Stimulated activated CD8-positive, alpha-beta memory T cell treated with anti-CD3 and anti-CD28 coated beads, Interleukin-7, amount 100 ng/mL, for 24 hours (primary cell): Measurements from ENCODE around the gene SPANXD.
"Not testable (repeated sequence)": the region's sequence is repeated elsewhere in the genome, so short reads cannot be mapped to it uniquely, and the experiment has no call there.

Source experiments
- DNase-seq: peaks from one replicate; pipeline ENCODE4 v3.0.0-alpha.2; 2020; ENCODE audit warnings: low read depth

The SPANXD gene

DNA sequence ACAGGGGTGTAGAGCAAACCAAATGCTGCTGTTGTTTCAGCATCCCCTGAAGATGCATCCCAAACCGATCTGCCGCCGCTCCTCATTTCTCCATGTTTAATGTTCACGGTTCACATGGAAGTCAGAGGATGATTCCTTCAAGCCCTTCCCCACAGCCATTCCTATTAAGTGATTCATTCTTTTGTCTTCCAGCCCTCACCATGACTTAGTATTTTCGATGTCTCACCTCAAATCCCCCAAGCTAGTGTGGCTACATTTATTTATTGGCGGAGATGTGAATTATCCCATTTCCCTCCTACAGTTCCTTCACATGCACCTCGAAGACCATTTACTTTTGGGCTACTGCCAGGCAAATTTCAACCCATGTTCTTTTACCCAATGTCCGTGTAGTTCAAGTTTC lies at the start of gene SPANXD:
Gene SPANXD (minus strand): TSS at position 101 of the 400 bp plus-strand sequence. CDS start 334 bp downstream, outside the sequence.
- not testable (repeated sequence) for DNase-seq

GRCh38 chrX:141742666-141743065 lies 44.1 kb upstream of the SPANXD start:
- DNase-seq: no peak

GRCh38 chrX:141736656-141737055 lies 38.1 kb upstream of the SPANXD start:
- DNase-seq: no peak

- no peak for DNase-seq
These were observed 34.8 kb upstream of the SPANXD start for GRCh38 chrX:141733371-141733770.

- DNase-seq: no peak
These were observed 33.5 kb upstream of the SPANXD start for GRCh38 chrX:141732031-141732430.

DNA sequence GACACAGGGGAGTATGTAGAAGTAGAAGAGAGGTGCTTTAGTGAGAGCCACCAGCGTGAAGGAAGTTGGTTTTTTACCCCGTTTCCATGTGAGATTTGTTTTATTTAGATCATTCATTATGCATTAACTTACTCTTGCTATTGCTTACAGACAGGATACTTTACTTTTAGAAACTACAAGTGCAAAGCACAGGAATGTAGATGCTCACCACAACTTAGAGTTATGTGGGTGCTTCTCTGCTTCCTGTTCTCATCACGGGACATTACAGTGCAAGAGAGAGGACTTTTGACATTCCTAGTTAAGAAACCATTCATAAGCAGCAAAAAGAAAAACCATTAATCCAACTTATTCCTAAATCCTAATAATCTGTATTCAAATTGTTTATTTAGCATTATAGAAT lies 25.6 kb upstream of the SPANXD start:
- no peak for DNase-seq

- no peak for DNase-seq
These were observed 16.1 kb upstream of the SPANXD start for GRCh38 chrX:141714680-141715079.

DNA sequence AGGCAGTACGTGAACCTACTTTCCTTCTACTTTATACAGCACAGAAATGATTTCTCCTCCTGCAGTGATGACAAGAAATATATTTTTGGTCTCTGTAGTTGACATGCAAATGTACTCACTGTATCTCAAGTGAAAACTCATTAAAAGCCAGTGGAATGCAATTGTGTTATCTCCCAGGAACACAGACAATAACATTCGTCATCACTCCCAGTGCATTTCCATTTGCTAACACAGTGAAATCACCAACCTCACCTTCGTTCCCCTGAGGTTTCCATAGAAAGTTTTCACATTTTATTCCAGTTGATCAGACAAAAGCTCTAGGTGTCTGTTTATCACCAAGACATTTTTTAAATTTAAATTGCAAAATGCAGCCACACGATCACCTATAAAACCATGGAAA lies 2.5 kb upstream of the SPANXD start:
- no peak for DNase-seq

DNA sequence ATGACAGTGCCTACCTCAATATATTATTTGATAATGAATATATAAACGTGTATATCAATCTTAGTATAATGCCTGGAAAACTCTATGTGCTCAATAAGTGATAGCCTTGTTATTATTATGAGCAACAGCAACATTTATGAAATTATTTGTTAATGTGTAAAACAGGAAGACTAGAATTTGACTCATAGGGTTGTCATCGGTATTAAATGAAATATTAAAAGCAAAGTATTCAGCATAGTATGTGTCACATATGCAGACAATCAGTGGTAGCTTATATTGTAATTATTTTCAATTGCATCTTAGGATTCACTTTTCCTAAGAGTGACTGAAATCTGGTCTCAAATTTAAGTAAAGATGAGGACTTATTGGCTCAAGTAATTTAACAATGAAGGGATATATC lies 24.6 kb downstream of the SPANXD start:
- no peak for DNase-seq

- no peak for DNase-seq
These were observed 28.9 kb downstream of the SPANXD start for GRCh38 chrX:141669689-141670088.

DNA sequence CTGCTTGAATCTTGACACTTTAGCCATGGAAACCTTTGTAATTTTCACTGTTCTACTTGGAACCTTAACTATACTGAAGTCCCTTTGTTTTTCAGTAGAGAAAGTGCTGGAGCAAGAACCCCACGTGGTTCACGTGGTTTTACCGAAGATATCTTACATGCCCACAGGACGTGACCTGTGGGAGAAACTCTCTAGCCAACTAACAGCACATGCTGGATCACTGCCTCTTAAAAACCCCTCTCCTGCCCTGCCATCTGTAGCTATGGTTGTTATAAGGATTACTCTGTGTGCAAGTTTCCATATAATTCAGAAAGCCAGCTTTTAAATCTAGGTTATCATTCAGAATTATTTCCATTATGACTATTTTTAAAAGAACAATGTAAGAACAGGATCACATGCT lies 30.2 kb downstream of the SPANXD start:
- DNase-seq: no peak

GRCh38 chrX:141662781-141663180 lies 35.8 kb downstream of the SPANXD start:
- DNase-seq: no peak

DNA sequence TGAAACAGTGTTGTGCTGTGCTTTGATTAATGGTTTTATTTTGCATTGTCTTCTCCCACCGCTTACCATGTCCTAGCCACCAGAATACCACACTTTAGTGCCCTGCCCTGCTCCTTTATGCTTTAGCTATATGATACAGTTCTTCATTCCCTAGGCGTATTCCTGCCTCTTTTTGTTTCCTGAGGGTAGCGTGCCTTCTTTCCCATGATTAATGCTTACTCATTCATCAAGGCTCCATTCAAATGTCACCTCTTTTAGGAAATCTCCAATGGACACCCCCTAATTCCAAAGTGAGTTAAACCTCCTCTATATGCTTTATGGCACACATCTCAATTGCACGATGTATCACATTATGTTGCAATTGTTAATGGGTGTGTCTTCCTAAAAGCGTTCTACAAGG lies 46.3 kb downstream of the SPANXD start:
- no peak for DNase-seq
